K562 (cell line): ENCODE measurements around the gene NIN. TPM values are rescaled to one million over a fixed set of nuclear protein-coding genes. Genes with fewer than 3 reads are reported as not detected.

ENCODE experiments used
- ATAC-seq: fragments of 200-7000 bp; cut with Tn5 transposase; 3 replicates; pipeline ENCODE4 v1.9.1; 2020; ENCODE audit warnings: moderate library complexity
- BruUV-seq: library from RNA; stranded (reverse); fragments of 400-500 nt; replicated peaks from 2 replicates; lab custom pipeline; 2021; lab: Mats Ljungman, UMichigan
- CTCF ChIA-PET: fragments of 300-600 bp; formaldehyde crosslinking; extraction: SDS; loops from one replicate; lab custom pipeline; 2021; ENCODE audit warnings: low intra/inter-chr PET ratio; lab: Yijun Ruan, JAX
- POLR2A ChIA-PET: fragments of 300-600, 350-650 bp; sonication (Branson Sonifier 250); formaldehyde crosslinking; extraction: SDS; loops from one replicate; lab custom pipeline; 2021; ENCODE audit warnings: antibody characterized with exemption, inconsistent platforms; lab: Yijun Ruan, JAX
- DNase-seq, 4 experiments: peaks; one replicate each; pipeline versions ENCODE4 v3.0.0 to v3.0.0-alpha.2; 2011 to 2018; ENCODE audit warnings: low spot score in 3 of 4, mixed read lengths in 3 of 4; ENCODE audit errors: extremely low read depth in 1 of 4
- FAIRE-seq: peaks from 2 replicates; lab custom pipeline; 2011; peaks lifted over from hg19 to GRCh38; lab: Jason Lieb, UNC
- H2AFZ ChIP-seq: 2 replicates; pipeline ENCODE4 v1.6.0; 2011; ENCODE audit warnings: low read depth, low read length, control low read depth, inconsistent platforms
- H3K27ac ChIP-seq: fragments of 200-600 bp; 3 replicates; pipeline ENCODE4 v1.8.0; 2011; ENCODE audit warnings: low read depth, mild to moderate bottlenecking, control low read depth, inconsistent platforms, low read length, moderate library complexity, mixed read lengths; ENCODE audit errors: extremely low read depth
- H3K27me3 ChIP-seq, 2 experiments: fragments of 300-600 bp in 1 of 2; 2 replicates in 1 of 2; 3 replicates in 1 of 2; pipeline versions ENCODE4 v1.6.0 to v1.8.0; 2011; ENCODE audit warnings: inconsistent platforms in 2 of 2, low read length in 2 of 2, mild to moderate bottlenecking in 1 of 2, mixed read lengths in 1 of 2, moderate library complexity in 1 of 2; ENCODE audit not compliant: control insufficient read depth in 2 of 2, insufficient read depth in 2 of 2
- H3K36me3 ChIP-seq: fragments of 300-600 bp; 3 replicates; pipeline ENCODE4 v1.8.0; 2011; ENCODE audit warnings: mild to moderate bottlenecking, low read length, inconsistent platforms; ENCODE audit not compliant: control insufficient read depth, insufficient read depth
- H3K4me1 ChIP-seq, 2 experiments: fragments of 200-600 bp in 1 of 2; replicated peaks in 1 of 2; 2 replicates in 1 of 2; 3 replicates in 1 of 2; pipeline versions ENCODE4 v1.5.1 to v1.8.0; 2011; ENCODE audit warnings: inconsistent platforms in 2 of 2, low read length in 2 of 2, mild to moderate bottlenecking in 1 of 2, mixed read lengths in 1 of 2, moderate library complexity in 1 of 2; ENCODE audit not compliant: control insufficient read depth in 2 of 2, insufficient read depth in 2 of 2
- H3K4me2 ChIP-seq: 2 replicates; pipeline ENCODE4 v1.6.1; 2011; ENCODE audit warnings: low read length, control low read depth, inconsistent platforms, mixed read lengths; ENCODE audit not compliant: insufficient read depth
- H3K4me3 ChIP-seq: fragments of 200-600 bp; sonication (generic), shearing (Covaris generic); 2 replicates; pipeline ENCODE4 v1.5.1; 2016; ENCODE audit warnings: control low read depth, inconsistent platforms
- H3K79me2 ChIP-seq: fragments of 200-600 bp; 3 replicates; pipeline ENCODE4 v1.8.0; 2011; ENCODE audit warnings: low read length, inconsistent platforms; ENCODE audit not compliant: control insufficient read depth, insufficient read depth
- H3K9ac ChIP-seq, 2 experiments: 2 replicates each; pipeline versions ENCODE4 v1.6.0 to v1.6.1; 2011; ENCODE audit warnings: low read depth in 2 of 2, low read length in 2 of 2, control low read depth in 1 of 2, inconsistent platforms in 1 of 2, mild to moderate bottlenecking in 1 of 2, mixed read lengths in 1 of 2; ENCODE audit not compliant: insufficient read depth in 1 of 2
- H3K9me1 ChIP-seq: one replicate; pipeline ENCODE4 v1.6.0; 2011; ENCODE audit warnings: inconsistent platforms, mild to moderate bottlenecking, low read length, moderate library complexity; ENCODE audit not compliant: control insufficient read depth, insufficient read depth
- H3K9me3 ChIP-seq: replicated peaks from 2 replicates; pipeline ENCODE4 v1.5.1; 2011; ENCODE audit warnings: low read depth, low read length, inconsistent platforms; ENCODE audit not compliant: control insufficient read depth, insufficient read depth
- H4K20me1 ChIP-seq: replicated peaks from 2 replicates; pipeline ENCODE4 v1.6.1; 2011; ENCODE audit warnings: low read length, inconsistent platforms, mixed read lengths; ENCODE audit not compliant: control insufficient read depth, insufficient read depth
- EGR1 ChIP-seq: fragments of 450-650 bp; conservative IDR thresholded peaks from 2 replicates; pipeline ENCODE4 v1.6.1; 2017; ENCODE audit warnings: mild to moderate bottlenecking
- LEF1 ChIP-seq: fragments of 450-650 bp; IDR thresholded peaks from 2 replicates; pipeline ENCODE4 v1.6.1; 2016; ENCODE audit warnings: mild to moderate bottlenecking
- TFAM ChIP-seq: fragments of 250-450 bp; sonication (Bioruptor Pico); conservative IDR thresholded peaks from 2 replicates; pipeline ENCODE4 v1.5.0; 2021; ENCODE audit warnings: mild to moderate bottlenecking, moderate library complexity
- WGBS: fragments of 100-300 bp; shearing (Covaris generic); methylation state at CpG from one replicate; pipeline ENCODE4 v1.1.6; 2016; ENCODE audit warnings: low coverage, mixed read lengths; ENCODE audit not compliant: insufficient coverage; ENCODE audit errors: missing lambda C conversion rate; 5-methylcytosine and 5-hydroxymethylcytosine counted together
- in situ Hi-C: fragments of 300-500 bp; cut with MboI; formaldehyde crosslinking; loops from 4 replicates; pipeline ENCODE4 v1.15.0; 2018; ENCODE audit warnings: inconsistent platforms, mixed read lengths
- intact Hi-C: fragments of 100-400 bp; cut with micrococcal nuclease; formaldehyde crosslinking; loops from 2 replicates; pipeline ENCODE4 v1.14.2; 2022
- polyA plus RNA-seq, 8 experiments: library from polyadenylated mRNA; depleted of rRNA in 4 of 8; stranded (reverse) in 5 of 8; unstranded in 3 of 8; fragments of >200 nt; fragmentation: Nextera tagmentation in 2 of 8; fragmentation: Illumina TruSeq in 1 of 8; extraction: Ambion mirVana in 2 of 8; extraction: Trizol in 1 of 8; gene quantifications; 2 replicates each; pipeline versions ENCODE4 v1.2.1 to v1.2.3, GENCODE V29; 2011 to 2014; ENCODE audit warnings: inconsistent platforms in 1 of 8, missing spikeins in 1 of 8
- total RNA-seq, 7 experiments: library from RNA; depleted of rRNA in 6 of 7; stranded (reverse); fragments of >200 nt in 6 of 7; fragmentation: Illumina TruSeq in 2 of 7; extraction: Trizol in 2 of 7; gene quantifications; 2 replicates each; pipeline versions ENCODE4 v1.2.1 to v1.2.3, GENCODE V29; 2011 to 2021; ENCODE audit warnings: low replicate concordance in 1 of 7
- TF ChIP-seq, protein P1 (sequence below): sonication (generic); formaldehyde crosslinking; IDR thresholded peaks from 2 replicates; pipeline ENCODE4 v1.8.1; 2022; ENCODE audit warnings: missing genetic modification reagents
- TF ChIP-seq, protein P2 (sequence below): IDR thresholded peaks from 2 replicates; pipeline ENCODE4 v1.6.1; 2016; ENCODE audit warnings: missing genetic modification characterization, missing compliant biosample characterization

Gene NIN
- total and polyA plus RNA-seq, 9 of the 15 experiments (the other 6 are each of a cell fraction or from before 2014, with no cell fraction given) = 0.84 to 8.4 (median 5.0) TPM

DNA sequence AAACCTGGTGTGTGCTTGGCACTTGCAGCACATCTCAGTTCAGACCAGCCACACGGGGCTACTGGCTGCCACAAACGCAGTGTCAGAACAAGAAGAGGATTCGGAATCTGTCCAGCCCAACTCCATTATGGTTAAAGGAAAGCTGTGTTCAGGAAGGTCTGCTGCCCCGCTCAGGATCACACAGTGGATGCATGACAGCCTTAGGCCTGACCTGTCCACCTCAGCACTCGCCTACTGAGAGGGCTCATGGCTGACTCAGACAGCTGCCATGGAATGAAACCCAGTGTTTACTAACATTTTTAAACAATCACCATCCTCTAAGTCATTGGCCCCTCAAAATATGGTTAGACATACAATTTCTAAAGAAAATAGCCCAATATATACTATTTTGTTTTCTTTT, 5.6 kb upstream of the NIN start:
- 11% methylated on average over 5 of the region's 5 CpGs for WGBS
- H4K20me1 ChIP-seq = peaks cover 5% of the 10 kb centered on the region; the same call in 1 of the 2 replicates
- H2AFZ ChIP-seq = no peak overlapping the region
- H3K9ac ChIP-seq = no peak overlapping the region
- no peaks in the 10 kb centered on the region for H3K79me2 ChIP-seq
- BruUV-seq = no TSS peak
- H3K27me3 ChIP-seq = peaks cover 4 to 15% of the 10 kb centered on the region in 2 experiments; a peak in 3 of 5 replicates
- H3K36me3 ChIP-seq = no peaks in the 10 kb centered on the region
- no peak for DNase-seq
- H3K9me1 ChIP-seq = no peaks in the 10 kb centered on the region
- H3K4me2 ChIP-seq = no peak overlapping the region
- no peak for FAIRE-seq
- peaks cover 0 to 2% of the 10 kb centered on the region in 2 experiments; a peak in 3 of 5 replicates for H3K4me1 ChIP-seq
- no peak overlapping the region for H3K4me3 ChIP-seq
- ChIA-PET CTCF (no interaction called here), POLR2A (no interaction called here)
- no peak; the same call in 2 of the 3 replicates for ATAC-seq
- in situ Hi-C loops = no loop called here
- H3K9me3 ChIP-seq = no peaks in the 10 kb centered on the region
- TF ChIP-seq EGR1 (no peak), TFAM (CRISPR knock-in tag) (no peak), LEF1 (no peak)
- TF ChIP-seq, protein P1, sequence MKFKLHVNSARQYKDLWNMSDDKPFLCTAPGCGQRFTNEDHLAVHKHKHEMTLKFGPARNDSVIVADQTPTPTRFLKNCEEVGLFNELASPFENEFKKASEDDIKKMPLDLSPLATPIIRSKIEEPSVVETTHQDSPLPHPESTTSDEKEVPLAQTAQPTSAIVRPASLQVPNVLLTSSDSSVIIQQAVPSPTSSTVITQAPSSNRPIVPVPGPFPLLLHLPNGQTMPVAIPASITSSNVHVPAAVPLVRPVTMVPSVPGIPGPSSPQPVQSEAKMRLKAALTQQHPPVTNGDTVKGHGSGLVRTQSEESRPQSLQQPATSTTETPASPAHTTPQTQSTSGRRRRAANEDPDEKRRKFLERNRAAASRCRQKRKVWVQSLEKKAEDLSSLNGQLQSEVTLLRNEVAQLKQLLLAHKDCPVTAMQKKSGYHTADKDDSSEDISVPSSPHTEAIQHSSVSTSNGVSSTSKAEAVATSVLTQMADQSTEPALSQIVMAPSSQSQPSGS (CRISPR knock-in tag) = no peak
- TF ChIP-seq, protein P2, sequence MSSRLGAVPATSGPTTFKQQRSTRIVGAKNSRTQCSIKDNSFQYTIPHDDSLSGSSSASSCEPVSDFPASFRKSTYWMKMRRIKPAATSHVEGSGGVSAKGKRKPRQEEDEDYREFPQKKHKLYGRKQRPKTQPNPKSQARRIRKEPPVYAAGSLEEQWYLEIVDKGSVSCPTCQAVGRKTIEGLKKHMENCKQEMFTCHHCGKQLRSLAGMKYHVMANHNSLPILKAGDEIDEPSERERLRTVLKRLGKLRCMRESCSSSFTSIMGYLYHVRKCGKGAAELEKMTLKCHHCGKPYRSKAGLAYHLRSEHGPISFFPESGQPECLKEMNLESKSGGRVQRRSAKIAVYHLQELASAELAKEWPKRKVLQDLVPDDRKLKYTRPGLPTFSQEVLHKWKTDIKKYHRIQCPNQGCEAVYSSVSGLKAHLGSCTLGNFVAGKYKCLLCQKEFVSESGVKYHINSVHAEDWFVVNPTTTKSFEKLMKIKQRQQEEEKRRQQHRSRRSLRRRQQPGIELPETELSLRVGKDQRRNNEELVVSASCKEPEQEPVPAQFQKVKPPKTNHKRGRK = no peak
- intact Hi-C loops = no loop called here
- H3K27ac ChIP-seq = no peak overlapping the region
